Subcutaneous abdominal adipose tissue (tissue), 5 donors: ENCODE data around the gene CDC42EP3.

ENCODE experiments used
- H3K27ac ChIP-seq: one replicate; pipeline ENCODE4 v1.7.0; 2013; ENCODE audit warnings: low read depth, mild to moderate bottlenecking, inconsistent platforms, low read length, moderate library complexity
- H3K27me3 ChIP-seq, 5 donors: one replicate each; pipeline ENCODE4 v1.7.0; 2013; ENCODE audit warnings: low read length in 5 of 5, inconsistent platforms in 1 of 5; ENCODE audit not compliant: control insufficient read depth in 5 of 5, insufficient read depth in 4 of 5
- H3K36me3 ChIP-seq, 5 donors: one replicate each; pipeline ENCODE4 v1.7.0; 2013; ENCODE audit warnings: low read length in 5 of 5; ENCODE audit not compliant: control insufficient read depth in 5 of 5, insufficient read depth in 5 of 5
- H3K4me1 ChIP-seq, 5 donors: one replicate each; pipeline ENCODE4 v1.7.0; 2013; ENCODE audit warnings: low read length in 5 of 5, mild to moderate bottlenecking in 3 of 5, moderate library complexity in 1 of 5; ENCODE audit not compliant: control insufficient read depth in 5 of 5, insufficient read depth in 5 of 5
- H3K4me3 ChIP-seq, 5 donors: one replicate each; pipeline ENCODE4 v1.7.0; 2013; ENCODE audit warnings: low read length in 5 of 5, low read depth in 1 of 5
- H3K9ac ChIP-seq, 5 donors: one replicate each; pipeline ENCODE4 v1.7.0; 2013; ENCODE audit warnings: low read length in 5 of 5, mild to moderate bottlenecking in 4 of 5, moderate library complexity in 3 of 5
- H3K9me3 ChIP-seq, 5 donors: one replicate each; pipeline ENCODE4 v1.7.0; 2013; ENCODE audit warnings: low read length in 5 of 5; ENCODE audit not compliant: control insufficient read depth in 5 of 5
- donor health status: healthy.
- donor health status: healthy.
- donor health status: healthy.
- donor health status: healthy.
- donor health status: healthy.

CDC42EP3 gene

GRCh38 chr2:37658682-37659081 lies 12.8 kb downstream of the CDC42EP3 start:
- peak overlapping the region; percentile 69 for H3K27ac ChIP-seq
- no peaks in the 10 kb centered on the region for H3K9me3 ChIP-seq
- H3K4me3 ChIP-seq, result no peak overlapping the region
- H3K4me1 ChIP-seq, result peaks cover 2 to 61% (median 11%) of the 10 kb centered on the region in 5 donors
- H3K27me3 ChIP-seq, result no peaks in the 10 kb centered on the region
- peaks cover 0 to 4% (median 3%) of the 10 kb centered on the region in 5 donors for H3K36me3 ChIP-seq
- H3K9ac ChIP-seq, result no peak overlapping the region

GRCh38 chr2:37657471-37657870 lies 14.0 kb downstream of the CDC42EP3 start:
- Histone ChIP-seq H3K9me3 (no peaks in the 10 kb centered on the region), H3K4me3 (no peak overlapping the region), H3K36me3 (peaks cover 0 to 3% (median 0%) of the 10 kb centered on the region in 5 donors), H3K27me3 (no peaks in the 10 kb centered on the region), H3K9ac (no peak overlapping the region), H3K27ac (peak overlapping the region; percentile 69), H3K4me1 (peaks cover 2 to 72% (median 14%) of the 10 kb centered on the region in 5 donors)

- Histone ChIP-seq H3K36me3 (peaks cover 0 to 3% (median 0%) of the 10 kb centered on the region in 5 donors), H3K9ac (peak overlapping the region in 2 of 5 donors; percentile 35), H3K27ac (peak overlapping the region; percentile 81), H3K4me3 (no peak overlapping the region), H3K9me3 (no peaks in the 10 kb centered on the region), H3K4me1 (peaks cover 4 to 73% (median 17%) of the 10 kb centered on the region in 5 donors), H3K27me3 (no peaks in the 10 kb centered on the region)
Observed at GRCh38 chr2:37656512-37657423, 14.7 kb downstream of the CDC42EP3 start.

- H3K27ac ChIP-seq, result peak overlapping the region; percentile 81
- no peaks in the 10 kb centered on the region for H3K9me3 ChIP-seq
- H3K36me3 ChIP-seq, result no peaks in the 10 kb centered on the region
- H3K27me3 ChIP-seq, result no peaks in the 10 kb centered on the region
- peaks cover 4 to 81% (median 24%) of the 10 kb centered on the region in 5 donors for H3K4me1 ChIP-seq
- H3K9ac ChIP-seq, result peak overlapping the region in 1 of 5 donors; percentile 21
- H3K4me3 ChIP-seq, result no peak overlapping the region
Observed at GRCh38 chr2:37654932-37655841, 16.3 kb downstream of the CDC42EP3 start.

GRCh38 chr2:37654419-37654818 lies 17.0 kb downstream of the CDC42EP3 start:
- Histone ChIP-seq H3K9me3 (no peaks in the 10 kb centered on the region), H3K9ac (peak overlapping the region in 2 of 5 donors; percentile 19 to 21), H3K4me1 (peaks cover 4 to 89% (median 28%) of the 10 kb centered on the region in 5 donors), H3K4me3 (no peak overlapping the region), H3K27ac (peak overlapping the region; percentile 81), H3K27me3 (no peaks in the 10 kb centered on the region), H3K36me3 (no peaks in the 10 kb centered on the region)

- peak overlapping the region in 1 of 5 donors; percentile 21 for H3K9ac ChIP-seq
- peak overlapping the region; percentile 81 for H3K27ac ChIP-seq
- H3K4me3 ChIP-seq, result peak overlapping the region in 2 of 5 donors; percentile 6 to 8
- no peaks in the 10 kb centered on the region for H3K27me3 ChIP-seq
- no peaks in the 10 kb centered on the region for H3K9me3 ChIP-seq
- H3K36me3 ChIP-seq, result no peaks in the 10 kb centered on the region
- H3K4me1 ChIP-seq, result peaks cover 4 to 89% (median 28%) of the 10 kb centered on the region in 5 donors
Observed at GRCh38 chr2:37653805-37654378, 17.6 kb downstream of the CDC42EP3 start.

GRCh38 chr2:37653093-37653492 lies 18.3 kb downstream of the CDC42EP3 start:
- H3K27me3 ChIP-seq, result no peaks in the 10 kb centered on the region
- peak overlapping the region in 1 of 5 donors; percentile 13 for H3K4me3 ChIP-seq
- no peaks in the 10 kb centered on the region for H3K9me3 ChIP-seq
- H3K9ac ChIP-seq, result peak overlapping the region in 1 of 5 donors; percentile 54
- H3K36me3 ChIP-seq, result no peaks in the 10 kb centered on the region
- H3K27ac ChIP-seq, result peak overlapping the region; percentile 81
- peaks cover 2 to 89% (median 35%) of the 10 kb centered on the region in 5 donors for H3K4me1 ChIP-seq

- H3K4me1 ChIP-seq, result peaks cover 2 to 89% (median 39%) of the 10 kb centered on the region in 5 donors
- peak overlapping the region; percentile 81 for H3K27ac ChIP-seq
Observed at GRCh38 chr2:37652199-37652640, 19.2 kb downstream of the CDC42EP3 start.

GRCh38 chr2:37650548-37651093 lies 20.8 kb downstream of the CDC42EP3 start:
- no peaks in the 10 kb centered on the region for H3K27me3 ChIP-seq
- H3K36me3 ChIP-seq, result peaks cover 0 to 9% (median 6%) of the 10 kb centered on the region in 5 donors
- peaks cover 2 to 82% (median 39%) of the 10 kb centered on the region in 5 donors for H3K4me1 ChIP-seq
- no peak overlapping the region for H3K9ac ChIP-seq
- peaks cover 0 to 6% (median 0%) of the 10 kb centered on the region in 5 donors for H3K9me3 ChIP-seq
- H3K4me3 ChIP-seq, result no peak overlapping the region
- peak overlapping the region; percentile 8 for H3K27ac ChIP-seq

More at GRCh38 chr2:37652199-37652640, 19.2 kb downstream of the CDC42EP3 start:
- Histone ChIP-seq H3K27me3 (no peaks in the 10 kb centered on the region), H3K36me3 (no peaks in the 10 kb centered on the region), H3K4me3 (no peak overlapping the region), H3K9me3 (peaks cover 0 to 6% (median 0%) of the 10 kb centered on the region in 5 donors), H3K9ac (no peak overlapping the region)
